ENCODE data around the gene ADGRV1.

Gene ADGRV1

GRCh38 chr5:91133183-91133582 is 574.6 kb downstream of the ADGRV1 start:
- no peak overlapping the region for H3K4me3 ChIP-seq (ENCODE audit: insufficient read depth, low read depth, low read length, poor library complexity, severe bottlenecking)
- H3K4me1 ChIP-seq (ENCODE audit: control insufficient read depth, insufficient read depth, low read length, poor library complexity, severe bottlenecking), result no peaks in the 10 kb centered on the region
- no peaks in the 10 kb centered on the region for H3K27me3 ChIP-seq (replicated peaks; ENCODE audit: control insufficient read depth, insufficient read depth, low read length, poor library complexity, severe bottlenecking)
- no peaks in the 10 kb centered on the region for H3K9me3 ChIP-seq (ENCODE audit: control insufficient read depth, low read length)
- no peak overlapping the region for H3K27ac ChIP-seq (ENCODE audit: insufficient read depth, low read length, poor library complexity, severe bottlenecking)
- DNase-seq, result no peak
- no peaks in the 10 kb centered on the region for H3K36me3 ChIP-seq (ENCODE audit: control insufficient read depth, insufficient read depth, low read length)

DNA sequence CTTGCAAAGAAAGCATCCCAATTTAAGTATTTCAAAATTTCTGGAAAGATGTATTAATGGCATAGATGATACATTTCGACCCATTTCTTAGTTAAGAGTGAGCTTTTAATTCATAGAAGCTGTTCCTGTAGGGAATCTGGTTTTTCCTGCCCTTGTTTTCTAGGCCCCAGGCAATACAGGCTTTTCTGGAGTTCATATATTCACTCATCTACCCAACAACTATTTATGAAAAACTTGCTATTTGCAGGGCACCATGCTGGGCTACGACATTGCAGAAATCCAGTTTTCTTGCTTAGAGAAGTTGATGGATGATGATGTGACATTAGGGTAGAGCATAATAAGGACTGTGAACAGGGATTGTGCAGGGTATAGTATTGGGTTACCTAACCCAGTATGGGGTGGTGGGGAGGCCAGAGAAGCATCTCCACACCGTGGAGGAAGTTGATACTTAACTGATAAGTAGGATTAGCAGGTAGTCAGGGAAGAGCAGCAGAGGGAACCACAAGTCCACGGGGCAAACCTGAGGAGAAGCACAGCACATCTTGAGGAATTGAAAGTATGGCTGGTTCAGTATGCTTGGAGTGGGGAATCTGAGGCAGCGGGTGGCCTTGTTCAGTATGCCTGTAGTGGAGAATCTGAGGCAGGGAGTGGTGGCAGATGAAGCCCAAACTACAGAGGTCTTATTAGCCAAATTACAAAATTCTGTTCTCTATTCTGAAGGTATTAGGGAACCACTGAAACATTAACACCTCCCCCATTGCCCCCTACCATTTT is 577.1 kb downstream of the ADGRV1 start:
- Histone ChIP-seq H3K27ac (ENCODE audit: insufficient read depth, low read length, poor library complexity, severe bottlenecking) (no peak overlapping the region), H3K4me1 (ENCODE audit: control insufficient read depth, insufficient read depth, low read length, poor library complexity, severe bottlenecking) (no peaks in the 10 kb centered on the region)

GRCh38 chr5:91136271-91136670 is 577.7 kb downstream of the ADGRV1 start:
- H3K27me3 ChIP-seq (replicated peaks; ENCODE audit: control insufficient read depth, insufficient read depth, low read length, poor library complexity, severe bottlenecking), result no peaks in the 10 kb centered on the region
- no peaks in the 10 kb centered on the region for H3K9me3 ChIP-seq (ENCODE audit: control insufficient read depth, low read length)
- no peaks in the 10 kb centered on the region for H3K36me3 ChIP-seq (ENCODE audit: control insufficient read depth, insufficient read depth, low read length)
- H3K4me3 ChIP-seq (ENCODE audit: insufficient read depth, low read depth, low read length, poor library complexity, severe bottlenecking), result no peak overlapping the region
- DNase-seq, result no peak
- no peaks in the 10 kb centered on the region for H3K4me1 ChIP-seq (ENCODE audit: control insufficient read depth, insufficient read depth, low read length, poor library complexity, severe bottlenecking)
- H3K27ac ChIP-seq (ENCODE audit: insufficient read depth, low read length, poor library complexity, severe bottlenecking), result no peak overlapping the region

More for the DNA sequence above, 577.1 kb downstream of the ADGRV1 start:
- Histone ChIP-seq H3K27me3 (replicated peaks; ENCODE audit: control insufficient read depth, insufficient read depth, low read length, poor library complexity, severe bottlenecking) (no peaks in the 10 kb centered on the region), H3K9me3 (ENCODE audit: control insufficient read depth, low read length) (no peaks in the 10 kb centered on the region), H3K4me3 (ENCODE audit: insufficient read depth, low read depth, low read length, poor library complexity, severe bottlenecking) (no peak overlapping the region), H3K36me3 (ENCODE audit: control insufficient read depth, insufficient read depth, low read length) (no peaks in the 10 kb centered on the region)
- no peak for DNase-seq

- no peaks in the 10 kb centered on the region for H3K36me3 ChIP-seq (ENCODE audit: control insufficient read depth, insufficient read depth, low read length)
These were observed 579.0 kb downstream of the ADGRV1 start for GRCh38 chr5:91137647-91138046.

GRCh38 chr5:91139572-91140200 is 581.1 kb downstream of the ADGRV1 start:
- Histone ChIP-seq H3K36me3 (ENCODE audit: control insufficient read depth, insufficient read depth, low read length) (no peaks in the 10 kb centered on the region), H3K9me3 (ENCODE audit: control insufficient read depth, low read length) (no peaks in the 10 kb centered on the region), H3K27ac (ENCODE audit: insufficient read depth, low read length, poor library complexity, severe bottlenecking) (no peak overlapping the region), H3K4me1 (ENCODE audit: control insufficient read depth, insufficient read depth, low read length, poor library complexity, severe bottlenecking) (no peaks in the 10 kb centered on the region), H3K27me3 (replicated peaks; ENCODE audit: control insufficient read depth, insufficient read depth, low read length, poor library complexity, severe bottlenecking) (no peaks in the 10 kb centered on the region), H3K4me3 (ENCODE audit: insufficient read depth, low read depth, low read length, poor library complexity, severe bottlenecking) (no peak overlapping the region)
- DNase-seq, result no peak

More at GRCh38 chr5:91137647-91138046, 579.0 kb downstream of the ADGRV1 start:
- Histone ChIP-seq H3K4me1 (ENCODE audit: control insufficient read depth, insufficient read depth, low read length, poor library complexity, severe bottlenecking) (no peaks in the 10 kb centered on the region), H3K27me3 (replicated peaks; ENCODE audit: control insufficient read depth, insufficient read depth, low read length, poor library complexity, severe bottlenecking) (no peaks in the 10 kb centered on the region), H3K4me3 (ENCODE audit: insufficient read depth, low read depth, low read length, poor library complexity, severe bottlenecking) (no peak overlapping the region), H3K9me3 (ENCODE audit: control insufficient read depth, low read length) (no peaks in the 10 kb centered on the region), H3K27ac (ENCODE audit: insufficient read depth, low read length, poor library complexity, severe bottlenecking) (no peak overlapping the region)
- DNase-seq, result no peak

GRCh38 chr5:91140657-91141056 is 582.1 kb downstream of the ADGRV1 start:
- no peaks in the 10 kb centered on the region for H3K36me3 ChIP-seq (ENCODE audit: control insufficient read depth, insufficient read depth, low read length)
- no peaks in the 10 kb centered on the region for H3K27me3 ChIP-seq (replicated peaks; ENCODE audit: control insufficient read depth, insufficient read depth, low read length, poor library complexity, severe bottlenecking)
- no peaks in the 10 kb centered on the region for H3K9me3 ChIP-seq (ENCODE audit: control insufficient read depth, low read length)
- no peak overlapping the region for H3K27ac ChIP-seq (ENCODE audit: insufficient read depth, low read length, poor library complexity, severe bottlenecking)
- H3K4me1 ChIP-seq (ENCODE audit: control insufficient read depth, insufficient read depth, low read length, poor library complexity, severe bottlenecking), result no peaks in the 10 kb centered on the region
- DNase-seq, result no peak
- no peak overlapping the region for H3K4me3 ChIP-seq (ENCODE audit: insufficient read depth, low read depth, low read length, poor library complexity, severe bottlenecking)

DNA sequence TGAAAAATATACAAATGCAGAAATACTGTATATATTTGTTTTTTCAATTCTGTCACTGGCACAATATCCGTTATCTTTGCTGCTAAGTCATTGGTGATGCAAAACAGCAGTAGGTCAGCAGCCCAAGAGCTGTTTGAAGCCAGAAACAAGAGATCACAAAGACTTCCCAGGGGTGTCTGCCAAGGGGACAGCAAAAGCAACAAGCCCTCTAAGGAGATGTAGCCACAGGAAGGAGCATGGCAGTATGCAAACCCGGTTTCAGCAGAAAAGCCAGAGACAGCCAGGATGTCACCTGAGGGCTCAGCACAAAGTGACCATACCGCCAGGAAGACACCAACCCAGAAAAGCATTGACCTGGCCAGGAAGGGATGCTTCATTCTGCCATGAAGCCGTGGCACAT is 583.0 kb downstream of the ADGRV1 start:
- Histone ChIP-seq H3K36me3 (ENCODE audit: control insufficient read depth, insufficient read depth, low read length) (no peaks in the 10 kb centered on the region), H3K27ac (ENCODE audit: insufficient read depth, low read length, poor library complexity, severe bottlenecking) (no peak overlapping the region), H3K9me3 (ENCODE audit: control insufficient read depth, low read length) (no peaks in the 10 kb centered on the region), H3K4me1 (ENCODE audit: control insufficient read depth, insufficient read depth, low read length, poor library complexity, severe bottlenecking) (no peaks in the 10 kb centered on the region), H3K27me3 (replicated peaks; ENCODE audit: control insufficient read depth, insufficient read depth, low read length, poor library complexity, severe bottlenecking) (no peaks in the 10 kb centered on the region), H3K4me3 (ENCODE audit: insufficient read depth, low read depth, low read length, poor library complexity, severe bottlenecking) (no peak overlapping the region)
- DNase-seq, result no peak

GRCh38 chr5:91142386-91142785 is 583.8 kb downstream of the ADGRV1 start:
- no peaks in the 10 kb centered on the region for H3K27me3 ChIP-seq (replicated peaks; ENCODE audit: control insufficient read depth, insufficient read depth, low read length, poor library complexity, severe bottlenecking)
- DNase-seq, result no peak
- no peak overlapping the region for H3K27ac ChIP-seq (ENCODE audit: insufficient read depth, low read length, poor library complexity, severe bottlenecking)
- no peaks in the 10 kb centered on the region for H3K4me1 ChIP-seq (ENCODE audit: control insufficient read depth, insufficient read depth, low read length, poor library complexity, severe bottlenecking)
- no peak overlapping the region for H3K4me3 ChIP-seq (ENCODE audit: insufficient read depth, low read depth, low read length, poor library complexity, severe bottlenecking)
- no peaks in the 10 kb centered on the region for H3K9me3 ChIP-seq (ENCODE audit: control insufficient read depth, low read length)
- H3K36me3 ChIP-seq (ENCODE audit: control insufficient read depth, insufficient read depth, low read length), result no peaks in the 10 kb centered on the region

- Histone ChIP-seq H3K36me3 (ENCODE audit: control insufficient read depth, insufficient read depth, low read length) (no peaks in the 10 kb centered on the region), H3K27me3 (replicated peaks; ENCODE audit: control insufficient read depth, insufficient read depth, low read length, poor library complexity, severe bottlenecking) (no peaks in the 10 kb centered on the region), H3K4me3 (ENCODE audit: insufficient read depth, low read depth, low read length, poor library complexity, severe bottlenecking) (no peak overlapping the region), H3K4me1 (ENCODE audit: control insufficient read depth, insufficient read depth, low read length, poor library complexity, severe bottlenecking) (no peaks in the 10 kb centered on the region), H3K9me3 (ENCODE audit: control insufficient read depth, low read length) (no peaks in the 10 kb centered on the region), H3K27ac (ENCODE audit: insufficient read depth, low read length, poor library complexity, severe bottlenecking) (no peak overlapping the region)
- DNase-seq, result no peak
These were observed 584.2 kb downstream of the ADGRV1 start for GRCh38 chr5:91142819-91143218.

GRCh38 chr5:91143840-91144239 is 585.2 kb downstream of the ADGRV1 start:
- H3K27ac ChIP-seq (ENCODE audit: insufficient read depth, low read length, poor library complexity, severe bottlenecking), result no peak overlapping the region
- DNase-seq, result no peak
- H3K27me3 ChIP-seq (replicated peaks; ENCODE audit: control insufficient read depth, insufficient read depth, low read length, poor library complexity, severe bottlenecking), result no peaks in the 10 kb centered on the region
- H3K4me1 ChIP-seq (ENCODE audit: control insufficient read depth, insufficient read depth, low read length, poor library complexity, severe bottlenecking), result no peaks in the 10 kb centered on the region
- no peaks in the 10 kb centered on the region for H3K36me3 ChIP-seq (ENCODE audit: control insufficient read depth, insufficient read depth, low read length)
- no peaks in the 10 kb centered on the region for H3K9me3 ChIP-seq (ENCODE audit: control insufficient read depth, low read length)
- no peak overlapping the region for H3K4me3 ChIP-seq (ENCODE audit: insufficient read depth, low read depth, low read length, poor library complexity, severe bottlenecking)
